ENCODE results near the gene SPRY2. TPM values are rescaled to one million over a fixed set of nuclear protein-coding genes. Genes with fewer than 3 reads are reported as not detected.

The SPRY2 gene
- total RNA-seq, 1 experiment from 2014 or later, result 28.9 TPM

DNA sequence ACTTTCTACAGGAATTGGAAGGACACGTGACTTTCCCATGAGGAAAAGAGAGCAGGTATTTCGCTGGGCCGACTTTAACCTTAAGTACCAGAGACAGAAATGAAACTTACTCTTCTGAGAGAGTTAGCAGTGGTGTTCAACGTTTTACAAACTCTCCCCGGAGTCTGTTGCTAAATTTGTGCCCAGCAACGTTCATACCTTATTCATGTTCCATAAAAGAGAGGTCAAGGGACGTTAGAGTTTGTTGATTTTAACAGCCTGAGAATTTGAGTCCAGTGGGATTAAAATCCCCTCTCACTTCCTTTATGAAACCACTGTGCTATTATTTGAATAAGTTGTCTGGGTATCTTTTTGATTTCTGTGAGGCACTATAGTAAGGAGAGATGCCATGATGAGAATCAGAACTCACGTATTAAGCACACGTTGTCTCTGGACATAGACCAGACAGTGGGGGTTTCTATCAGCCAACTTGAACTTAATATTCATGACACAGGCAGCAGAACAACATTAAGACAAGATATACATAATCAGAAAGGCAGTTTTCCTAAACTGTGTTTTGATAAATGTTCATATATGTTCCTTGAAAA is 33.4 kb downstream of the SPRY2 start:
- Mint-ChIP-seq H3K4me1 (ENCODE audit: low read depth, unreplicated experiment) (no peaks in the 10 kb centered on the region), H3K27me3 (ENCODE audit: insufficient read depth, unreplicated experiment) (no peaks in the 10 kb centered on the region), H3K36me3 (ENCODE audit: insufficient read depth, unreplicated experiment) (no peaks in the 10 kb centered on the region), H3K9me3 (ENCODE audit: unreplicated experiment) (no peaks in the 10 kb centered on the region), H3K4me3 (ENCODE audit: unreplicated experiment) (no peak overlapping the region), H3K27ac (ENCODE audit: unreplicated experiment) (no peak overlapping the region)
- Histone ChIP-seq H3K27me3 (replicated peaks; ENCODE audit: control insufficient read depth, insufficient read depth, low read length) (no peaks in the 10 kb centered on the region), H3K36me3 (ENCODE audit: control insufficient read depth, insufficient read depth, low read length) (no peaks in the 10 kb centered on the region), H3K4me1 (no peaks in the 10 kb centered on the region), H3K9me3 (no peaks in the 10 kb centered on the region), H3K4me3 (ENCODE audit: low read depth, low read length) (no peak overlapping the region)
- no peak for DNase-seq
- TF ChIP-seq, protein P1, sequence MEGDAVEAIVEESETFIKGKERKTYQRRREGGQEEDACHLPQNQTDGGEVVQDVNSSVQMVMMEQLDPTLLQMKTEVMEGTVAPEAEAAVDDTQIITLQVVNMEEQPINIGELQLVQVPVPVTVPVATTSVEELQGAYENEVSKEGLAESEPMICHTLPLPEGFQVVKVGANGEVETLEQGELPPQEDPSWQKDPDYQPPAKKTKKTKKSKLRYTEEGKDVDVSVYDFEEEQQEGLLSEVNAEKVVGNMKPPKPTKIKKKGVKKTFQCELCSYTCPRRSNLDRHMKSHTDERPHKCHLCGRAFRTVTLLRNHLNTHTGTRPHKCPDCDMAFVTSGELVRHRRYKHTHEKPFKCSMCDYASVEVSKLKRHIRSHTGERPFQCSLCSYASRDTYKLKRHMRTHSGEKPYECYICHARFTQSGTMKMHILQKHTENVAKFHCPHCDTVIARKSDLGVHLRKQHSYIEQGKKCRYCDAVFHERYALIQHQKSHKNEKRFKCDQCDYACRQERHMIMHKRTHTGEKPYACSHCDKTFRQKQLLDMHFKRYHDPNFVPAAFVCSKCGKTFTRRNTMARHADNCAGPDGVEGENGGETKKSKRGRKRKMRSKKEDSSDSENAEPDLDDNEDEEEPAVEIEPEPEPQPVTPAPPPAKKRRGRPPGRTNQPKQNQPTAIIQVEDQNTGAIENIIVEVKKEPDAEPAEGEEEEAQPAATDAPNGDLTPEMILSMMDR (IDR thresholded peaks at IDR 0.05; ENCODE audit: insufficient read depth in 1 of 2, low read depth in 1 of 2, low read length in 1 of 2, severe bottlenecking in 1 of 2, unreplicated experiment in 1 of 2), result no peak
- intact Hi-C loops (cut with micrococcal nuclease; ENCODE audit: unreplicated experiment), result no loop called here
- POLR2A ChIA-PET, result no interaction called here
- BruUV-seq (replicated peaks), result no TSS peak
- CTCF ChIA-PET, result no interaction called here

DNA sequence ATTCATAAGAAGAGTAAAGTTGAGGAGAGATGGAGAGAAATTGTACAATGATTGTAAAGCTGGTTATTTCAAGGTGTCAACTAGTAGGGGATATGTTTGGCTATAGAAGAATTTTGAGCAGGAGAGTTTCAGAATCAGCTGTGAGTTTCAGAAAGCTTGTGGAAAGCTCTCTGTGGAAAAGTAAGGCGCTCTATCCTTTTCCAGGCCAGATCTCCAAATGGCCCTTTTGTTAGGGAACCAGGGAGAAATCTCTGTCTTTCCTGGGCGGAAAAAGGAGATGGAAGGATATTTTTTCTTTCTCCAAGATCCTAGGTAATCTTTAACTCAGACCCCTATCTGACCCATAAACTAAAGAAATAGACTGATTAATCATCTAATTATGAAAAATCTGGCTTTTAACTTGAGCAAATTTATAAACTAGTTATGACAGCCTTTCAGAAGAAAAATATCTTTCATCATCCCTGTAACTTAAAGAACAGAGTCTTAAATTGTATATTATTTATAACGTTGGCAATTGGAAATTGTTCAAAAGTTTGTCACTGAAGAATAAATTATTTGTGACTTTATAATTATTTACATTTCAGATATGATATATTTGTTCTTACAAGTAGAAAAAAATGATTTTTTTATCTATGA is 34.5 kb downstream of the SPRY2 start:
- no TSS peak for BruUV-seq (replicated peaks)
- intact Hi-C loops (cut with micrococcal nuclease; ENCODE audit: unreplicated experiment), result no loop called here
- H3K4me3 Mint-ChIP-seq (ENCODE audit: unreplicated experiment), result no peak overlapping the region
- Histone ChIP-seq H3K4me1 (no peaks in the 10 kb centered on the region), H3K4me3 (ENCODE audit: low read depth, low read length) (no peak overlapping the region), H3K36me3 (ENCODE audit: control insufficient read depth, insufficient read depth, low read length) (no peaks in the 10 kb centered on the region), H3K27me3 (replicated peaks; ENCODE audit: control insufficient read depth, insufficient read depth, low read length) (no peaks in the 10 kb centered on the region), H3K9me3 (no peaks in the 10 kb centered on the region)
- ChIA-PET POLR2A (no interaction called here), CTCF (no interaction called here)
- no peaks in the 10 kb centered on the region for H3K4me1 Mint-ChIP-seq (ENCODE audit: low read depth, unreplicated experiment)
- H3K27ac Mint-ChIP-seq (ENCODE audit: unreplicated experiment), result no peak overlapping the region
- H3K36me3 Mint-ChIP-seq (ENCODE audit: insufficient read depth, unreplicated experiment), result no peaks in the 10 kb centered on the region
- no peak for DNase-seq
- H3K9me3 Mint-ChIP-seq (ENCODE audit: unreplicated experiment), result no peaks in the 10 kb centered on the region
- no peaks in the 10 kb centered on the region for H3K27me3 Mint-ChIP-seq (ENCODE audit: insufficient read depth, unreplicated experiment)
- TF ChIP-seq, protein P1 (IDR thresholded peaks at IDR 0.05; ENCODE audit: insufficient read depth in 1 of 2, low read depth in 1 of 2, low read length in 1 of 2, severe bottlenecking in 1 of 2, unreplicated experiment in 1 of 2), result no peak

DNA sequence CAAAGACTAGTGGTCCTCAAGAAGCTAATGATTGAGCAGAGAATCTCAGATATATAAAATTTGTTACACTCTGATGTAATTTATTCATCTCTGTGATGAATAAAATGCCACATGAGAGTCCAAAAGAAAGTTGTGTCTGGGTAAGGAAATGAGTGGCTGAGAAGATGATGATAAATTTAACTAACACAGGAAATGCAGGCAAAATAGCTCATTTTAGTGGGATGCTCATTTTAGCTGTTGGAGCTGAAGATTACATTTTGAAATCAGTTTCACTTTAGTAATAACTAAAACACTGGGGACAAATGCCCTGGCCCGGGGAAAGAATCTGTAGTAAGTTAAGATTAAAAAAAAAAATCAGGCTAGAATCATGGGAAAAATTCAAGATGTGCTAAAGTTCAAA is 35.2 kb downstream of the SPRY2 start:
- no peaks in the 10 kb centered on the region for H3K4me1 ChIP-seq
- Mint-ChIP-seq H3K4me1 (ENCODE audit: low read depth, unreplicated experiment) (no peaks in the 10 kb centered on the region), H3K27me3 (ENCODE audit: insufficient read depth, unreplicated experiment) (no peaks in the 10 kb centered on the region), H3K36me3 (ENCODE audit: insufficient read depth, unreplicated experiment) (no peaks in the 10 kb centered on the region), H3K27ac (ENCODE audit: unreplicated experiment) (no peak overlapping the region), H3K9me3 (ENCODE audit: unreplicated experiment) (no peaks in the 10 kb centered on the region), H3K4me3 (ENCODE audit: unreplicated experiment) (no peak overlapping the region)
- no peaks in the 10 kb centered on the region for H3K36me3 ChIP-seq (ENCODE audit: control insufficient read depth, insufficient read depth, low read length)
- no peak for DNase-seq
- H3K27me3 ChIP-seq (replicated peaks; ENCODE audit: control insufficient read depth, insufficient read depth, low read length), result no peaks in the 10 kb centered on the region
- TF ChIP-seq, protein P1 (IDR thresholded peaks at IDR 0.05; ENCODE audit: insufficient read depth in 1 of 2, low read depth in 1 of 2, low read length in 1 of 2, severe bottlenecking in 1 of 2, unreplicated experiment in 1 of 2), result no peak
- intact Hi-C loops (cut with micrococcal nuclease; ENCODE audit: unreplicated experiment), result no loop called here
- CTCF ChIA-PET, result no interaction called here
- POLR2A ChIA-PET, result no interaction called here
- no peak overlapping the region for H3K4me3 ChIP-seq (ENCODE audit: low read depth, low read length)
- BruUV-seq (replicated peaks), result no TSS peak
- H3K9me3 ChIP-seq, result no peaks in the 10 kb centered on the region
